CD4-positive, alpha-beta memory T cell (primary cell): Measurements from ENCODE around the gene HLA-DPA1. TPM values are rescaled to one million over a fixed set of nuclear protein-coding genes. Genes with fewer than 3 reads are reported as not detected.

Experiments used
- polyA plus RNA-seq, 2 donors: library from polyadenylated mRNA; unstranded; fragments of 300-500 nt; fragmentation: Illumina TruSeq; gene quantifications; one replicate each; pipeline ENCODE4 v1.2.3, GENCODE V29; 2021
- total RNA-seq, 2 experiments: library from RNA; stranded (reverse); gene quantifications; one replicate each; pipeline ENCODE4 v1.2.3, GENCODE V29; 2021

Gene HLA-DPA1
- total and polyA plus RNA-seq, 4 experiments from 2014 or later: 17.0 to 41.6 (median 29.1) TPM

Other genes with a start within 250 kb of the HLA-DPA1 start
- gene TAP2, start 234.9 kb downstream of the HLA-DPA1 start, total RNA-seq: 100 to 1,000 TPM; 106 to 112 TPM
- 10 to 100 TPM; 11.0 to 16.5 TPM for gene TAP2, start 234.9 kb downstream of the HLA-DPA1 start, polyA plus RNA-seq
- gene PSMB8, start 229.6 kb downstream of the HLA-DPA1 start, total RNA-seq: 100 to 1,000 TPM; 134 to 138 TPM
- gene PSMB8, start 229.6 kb downstream of the HLA-DPA1 start, polyA plus RNA-seq: 100 to 1,000 TPM; 363 to 426 TPM
- 100 to 1,000 TPM; 136 to 141 TPM for gene TAP1, start 219.9 kb downstream of the HLA-DPA1 start, total RNA-seq
- 100 to 1,000 TPM; 300 to 324 TPM for gene TAP1, start 219.9 kb downstream of the HLA-DPA1 start, polyA plus RNA-seq
- 100 to 1,000 TPM; 141 to 144 TPM for gene PSMB9, start 219.5 kb downstream of the HLA-DPA1 start, total RNA-seq
- gene PSMB9, start 219.5 kb downstream of the HLA-DPA1 start, polyA plus RNA-seq: 100 to 1,000 TPM; 501 to 763 TPM
- gene HLA-DMB, start 132.6 kb downstream of the HLA-DPA1 start, total RNA-seq: 1 to 10 TPM; 7.9 to 8.1 TPM
- gene HLA-DMB, start 132.6 kb downstream of the HLA-DPA1 start, polyA plus RNA-seq: 10 to 100 TPM in 1 of 2 donors, 1 to 10 TPM in 1; 7.6 to 15.5 TPM
- gene HLA-DMA, start 120.6 kb downstream of the HLA-DPA1 start, total RNA-seq: 10 to 100 TPM in 1 of 2 experiments, 1 to 10 TPM in 1; 8.5 to 10.2 TPM
- 10 to 100 TPM in 1 of 2 donors, 1 to 10 TPM in 1; 8.1 to 26.0 TPM for gene HLA-DMA, start 120.6 kb downstream of the HLA-DPA1 start, polyA plus RNA-seq
- 100 to 1,000 TPM; 375 to 378 TPM for gene BRD2, start 105.1 kb downstream of the HLA-DPA1 start, total RNA-seq
- 10 to 100 TPM; 13.7 to 87.8 TPM for gene BRD2, start 105.1 kb downstream of the HLA-DPA1 start, polyA plus RNA-seq
- gene HLA-DOA, start 64.1 kb downstream of the HLA-DPA1 start, total RNA-seq: 1 to 10 TPM in 1 of 2 experiments, under 1 TPM in 1; 0.69 to 1.4 TPM
- 1 to 10 TPM in 1 of 2 donors, not detected in 1; 1.8 TPM for gene HLA-DOA, start 64.1 kb downstream of the HLA-DPA1 start, polyA plus RNA-seq
- 10 to 100 TPM; 14.5 to 17.2 TPM for gene HLA-DPB1, start 2.3 kb upstream of the HLA-DPA1 start, total RNA-seq
- 10 to 100 TPM; 50.5 to 76.9 TPM for gene HLA-DPB1, start 2.3 kb upstream of the HLA-DPA1 start, polyA plus RNA-seq
- 1 to 10 TPM; 1.2 to 1.6 TPM for gene COL11A2, start 118.8 kb upstream of the HLA-DPA1 start, total RNA-seq
- under 1 TPM; 0.40 to 0.49 TPM for gene COL11A2, start 118.8 kb upstream of the HLA-DPA1 start, polyA plus RNA-seq
- gene RXRB, start 127.0 kb upstream of the HLA-DPA1 start, total RNA-seq: 10 to 100 TPM; 89.2 to 94.3 TPM
- gene RXRB, start 127.0 kb upstream of the HLA-DPA1 start, polyA plus RNA-seq: 10 to 100 TPM in 1 of 2 donors, 1 to 10 TPM in 1; 5.6 to 11.5 TPM
- gene SLC39A7, start 127.2 kb upstream of the HLA-DPA1 start, total RNA-seq: 10 to 100 TPM; 40.8 to 40.9 TPM
- 10 to 100 TPM; 22.9 to 23.1 TPM for gene SLC39A7, start 127.2 kb upstream of the HLA-DPA1 start, polyA plus RNA-seq
- gene HSD17B8, start 131.0 kb upstream of the HLA-DPA1 start, total RNA-seq: 10 to 100 TPM; 20.2 to 22.3 TPM
- 10 to 100 TPM; 57.4 to 77.3 TPM for gene HSD17B8, start 131.0 kb upstream of the HLA-DPA1 start, polyA plus RNA-seq
- gene RING1, start 134.9 kb upstream of the HLA-DPA1 start, total RNA-seq: 10 to 100 TPM; 36.8 to 38.4 TPM
- gene RING1, start 134.9 kb upstream of the HLA-DPA1 start, polyA plus RNA-seq: 1 to 10 TPM; 3.4 to 7.8 TPM
- 10 to 100 TPM; 89.4 to 95.7 TPM for gene VPS52, start 198.2 kb upstream of the HLA-DPA1 start, total RNA-seq
- 10 to 100 TPM; 13.4 to 18.6 TPM for gene VPS52, start 198.2 kb upstream of the HLA-DPA1 start, polyA plus RNA-seq
- gene RPS18, start 198.4 kb upstream of the HLA-DPA1 start, total RNA-seq: 1,000 to 10,000 TPM; 3,264 to 3,439 TPM
- gene RPS18, start 198.4 kb upstream of the HLA-DPA1 start, polyA plus RNA-seq: 1,000 to 10,000 TPM; 8,832 to 8,968 TPM
- 10 to 100 TPM; 43.3 to 46.7 TPM for gene B3GALT4, start 203.5 kb upstream of the HLA-DPA1 start, total RNA-seq
- gene B3GALT4, start 203.5 kb upstream of the HLA-DPA1 start, polyA plus RNA-seq: 10 to 100 TPM; 22.2 to 30.5 TPM
- gene WDR46, start 215.6 kb upstream of the HLA-DPA1 start, total RNA-seq: 10 to 100 TPM; 60.8 to 66.1 TPM
- gene WDR46, start 215.6 kb upstream of the HLA-DPA1 start, polyA plus RNA-seq: 10 to 100 TPM; 65.8 to 88.9 TPM
- gene PFDN6, start 216.0 kb upstream of the HLA-DPA1 start, total RNA-seq: 10 to 100 TPM; 43.6 to 45.5 TPM
- gene PFDN6, start 216.0 kb upstream of the HLA-DPA1 start, polyA plus RNA-seq: 10 to 100 TPM; 33.1 to 36.7 TPM
- gene RGL2, start 225.3 kb upstream of the HLA-DPA1 start, total RNA-seq: 10 to 100 TPM; 66.8 to 67.9 TPM
- gene RGL2, start 225.3 kb upstream of the HLA-DPA1 start, polyA plus RNA-seq: 10 to 100 TPM in 1 of 2 donors, 1 to 10 TPM in 1; 10.0 to 12.5 TPM
- gene TAPBP, start 240.4 kb upstream of the HLA-DPA1 start, total RNA-seq: 100 to 1,000 TPM; 240 to 248 TPM
- gene TAPBP, start 240.4 kb upstream of the HLA-DPA1 start, polyA plus RNA-seq: 100 to 1,000 TPM; 277 to 370 TPM
- 10 to 100 TPM; 28.6 to 28.7 TPM for gene ZBTB22, start 244.1 kb upstream of the HLA-DPA1 start, total RNA-seq
- 10 to 100 TPM; 15.3 to 18.4 TPM for gene ZBTB22, start 244.1 kb upstream of the HLA-DPA1 start, polyA plus RNA-seq
- 10 to 100 TPM; 76.4 to 84.7 TPM for gene DAXX, start 249.3 kb upstream of the HLA-DPA1 start, total RNA-seq
- gene DAXX, start 249.3 kb upstream of the HLA-DPA1 start, polyA plus RNA-seq: 100 to 1,000 TPM in 1 of 2 donors, 10 to 100 TPM in 1; 73.1 to 125 TPM